Measurements from ENCODE around the gene CDK5RAP1. TPM values are rescaled to one million over a fixed set of nuclear protein-coding genes. Genes with fewer than 3 reads are reported as not detected.

The CDK5RAP1 gene
- total RNA-seq, 1 donor from 2014 or later: 15.0 TPM

- H3K36me3 ChIP-seq: peaks cover 0 to 13% of the 10 kb centered on the region in 2 donors
- H3K4me1 ChIP-seq: no peaks in the 10 kb centered on the region
- H3K9me3 ChIP-seq: no peaks in the 10 kb centered on the region
- no peak overlapping the region for H3K4me3 ChIP-seq
- intact Hi-C loops (cut with DNase I): no loop called here
- H3K27ac ChIP-seq: no peak overlapping the region
- no peak for DNase-seq (ENCODE audit: extremely low spot score in 2 of 2)
- TF ChIP-seq POLR2A (IDR thresholded peaks at IDR 0.05): no peak
- TF ChIP-seq CTCF (IDR thresholded peaks at IDR 0.05): no peak
- TF ChIP-seq POLR2AphosphoS5 (IDR thresholded peaks at IDR 0.05; ENCODE audit: insufficient read depth in 1 of 2, low read depth in 1 of 2): no peak
- H3K27me3 ChIP-seq: no peaks in the 10 kb centered on the region
Measured at GRCh38 chr20:33352258-33353012, 48.9 kb downstream of the CDK5RAP1 start.

GRCh38 chr20:33351696-33352095 is 49.6 kb downstream of the CDK5RAP1 start:
- intact Hi-C loops (cut with DNase I): no loop called here
- DNase-seq (ENCODE audit: extremely low spot score in 2 of 2): no peak
- Histone ChIP-seq H3K36me3 (peaks cover 0 to 13% of the 10 kb centered on the region in 2 donors), H3K27me3 (no peaks in the 10 kb centered on the region), H3K4me1 (no peaks in the 10 kb centered on the region), H3K27ac (no peak overlapping the region), H3K4me3 (no peak overlapping the region), H3K9me3 (no peaks in the 10 kb centered on the region)
- TF ChIP-seq POLR2A (IDR thresholded peaks at IDR 0.05) (no peak), CTCF (IDR thresholded peaks at IDR 0.05) (no peak), POLR2AphosphoS5 (IDR thresholded peaks at IDR 0.05; ENCODE audit: insufficient read depth in 1 of 2, low read depth in 1 of 2) (no peak)

GRCh38 chr20:33349493-33349892 is 51.8 kb downstream of the CDK5RAP1 start:
- TF ChIP-seq POLR2AphosphoS5 (IDR thresholded peaks at IDR 0.05; ENCODE audit: insufficient read depth in 1 of 2, low read depth in 1 of 2): no peak
- TF ChIP-seq POLR2A (IDR thresholded peaks at IDR 0.05): no peak
- TF ChIP-seq CTCF (IDR thresholded peaks at IDR 0.05): no peak
- Histone ChIP-seq H3K9me3 (no peaks in the 10 kb centered on the region), H3K4me1 (no peaks in the 10 kb centered on the region), H3K4me3 (no peak overlapping the region), H3K27me3 (no peaks in the 10 kb centered on the region), H3K27ac (no peak overlapping the region), H3K36me3 (no peaks in the 10 kb centered on the region)
- intact Hi-C loops (cut with DNase I): no loop called here
- no peak for DNase-seq (ENCODE audit: extremely low spot score in 2 of 2)

- intact Hi-C loops (cut with DNase I): no loop called here
Measured at GRCh38 chr20:33348136-33348937, 53.0 kb downstream of the CDK5RAP1 start.

More at GRCh38 chr20:33348136-33348937, 53.0 kb downstream of the CDK5RAP1 start:
- Histone ChIP-seq H3K9me3 (no peaks in the 10 kb centered on the region), H3K36me3 (no peaks in the 10 kb centered on the region), H3K27ac (no peak overlapping the region), H3K4me3 (no peak overlapping the region), H3K27me3 (no peaks in the 10 kb centered on the region), H3K4me1 (no peaks in the 10 kb centered on the region)
- TF ChIP-seq POLR2AphosphoS5 (IDR thresholded peaks at IDR 0.05; ENCODE audit: insufficient read depth in 1 of 2, low read depth in 1 of 2) (no peak), CTCF (IDR thresholded peaks at IDR 0.05) (no peak), POLR2A (IDR thresholded peaks at IDR 0.05) (no peak)
- DNase-seq (ENCODE audit: extremely low spot score in 2 of 2): no peak
